PC-9 (cell line): ENCODE data around the gene CGB8. TPM values are rescaled to one million over a fixed set of nuclear protein-coding genes. Genes with fewer than 3 reads are reported as not detected.

Experiments used
- BruUV-seq: library from RNA; stranded (reverse); fragments of 400-500 nt; replicated peaks from 2 replicates; lab custom pipeline; 2021; lab: Mats Ljungman, UMichigan
- CTCF ChIA-PET: fragments of 300-600 bp; sonication (Branson Sonifier 250); formaldehyde crosslinking; loops from one replicate; lab custom pipeline; 2022; ENCODE audit warnings: antibody characterized with exemption; lab: Charles Lee
- POLR2A ChIA-PET: fragments of 300-600 bp; sonication (Branson Sonifier 250); formaldehyde crosslinking; loops from one replicate; lab custom pipeline; 2022; ENCODE audit warnings: antibody characterized with exemption; ENCODE audit not compliant: unreplicated experiment; lab: Charles Lee
- DNase-seq, 2 experiments: peaks; one replicate each; pipeline versions ENCODE4 v3.0.0 to v3.0.0-alpha.2; 2015 to 2022; ENCODE audit warnings: mixed read lengths in 1 of 2
- H2AFZ ChIP-seq: fragments of 200-600 bp; sonication (generic); 2 replicates; pipeline ENCODE4 v1.8.1; 2017; ENCODE audit warnings: antibody characterized with exemption
- H3F3A ChIP-seq: fragments of 200-600 bp; sonication (generic); 2 replicates; pipeline ENCODE4 v1.8.1; 2017; ENCODE audit warnings: antibody characterized with exemption, mild to moderate bottlenecking, low read depth; ENCODE audit not compliant: insufficient read depth
- H3K27ac ChIP-seq: fragments of 200-600 bp; sonication (generic); 2 replicates; pipeline ENCODE4 v1.6.1; 2016; ENCODE audit warnings: mixed run types
- H3K27me3 ChIP-seq: fragments of 200-600 bp; sonication (generic); 2 replicates; pipeline ENCODE4 v1.6.1; 2016; ENCODE audit warnings: low read depth, mixed run types; ENCODE audit not compliant: insufficient read depth
- H3K36me3 ChIP-seq: fragments of 200-600 bp; sonication (generic); 2 replicates; pipeline ENCODE4 v1.6.1; 2016; ENCODE audit warnings: low read depth, mixed run types
- H3K4me1 ChIP-seq: fragments of 200-600 bp; sonication (generic); replicated peaks from 2 replicates; pipeline ENCODE4 v1.6.1; 2016; ENCODE audit warnings: mixed run types; ENCODE audit not compliant: insufficient read depth
- H3K4me2 ChIP-seq: fragments of 200-600 bp; sonication (generic); 2 replicates; pipeline ENCODE4 v1.6.1; 2017; ENCODE audit warnings: mixed run types
- H3K4me3 ChIP-seq: fragments of 200-600 bp; sonication (generic); 2 replicates; pipeline ENCODE4 v1.6.1; 2016; ENCODE audit warnings: mixed run types
- H3K79me2 ChIP-seq: fragments of 200-600 bp; sonication (generic); 2 replicates; pipeline ENCODE4 v1.6.1; 2017; ENCODE audit warnings: low read depth, mixed run types
- H3K9me2 ChIP-seq: fragments of 200-600 bp; sonication (generic); 2 replicates; pipeline ENCODE4 v1.8.1; 2017; ENCODE audit warnings: mild to moderate bottlenecking; ENCODE audit not compliant: insufficient read depth
- H3K9me3 ChIP-seq: fragments of 200-600 bp; sonication (generic); 2 replicates; pipeline ENCODE4 v1.8.1; 2016; ENCODE audit warnings: low read depth; ENCODE audit not compliant: insufficient read depth
- H4K20me1 ChIP-seq: fragments of 200-600 bp; sonication (generic); 2 replicates; pipeline ENCODE4 v1.8.1; 2017; ENCODE audit not compliant: insufficient read depth
- CTCF ChIP-seq: fragments of 200-600 bp; sonication (generic); conservative IDR thresholded peaks from 2 replicates; pipeline ENCODE4 v1.6.1; 2017; ENCODE audit warnings: mixed run types, antibody characterized with exemption, mild to moderate bottlenecking, moderate library complexity
- EZH2 ChIP-seq: fragments of 200-600 bp; sonication (generic); IDR thresholded peaks from 2 replicates; pipeline ENCODE4 v1.8.0; 2017; ENCODE audit warnings: antibody characterized with exemption, low read depth
- intact Hi-C: fragments of 100-400 bp; cut with micrococcal nuclease; formaldehyde crosslinking; loops from one replicate; pipeline ENCODE4 v1.10.0; 2022; ENCODE audit not compliant: unreplicated experiment
- total RNA-seq: library from RNA; stranded (reverse); gene quantifications from 2 replicates; pipeline ENCODE4 v1.2.3, GENCODE V29; 2021

The CGB8 gene
- total RNA-seq, 1 experiment from 2014 or later, result 1.0 TPM

GRCh38 chr19:49017666-49018351, 31.1 kb downstream of the CGB8 start:
- CTCF ChIA-PET, result interaction anchor here (0.6 to 1.1 kb wide), 4 partner anchors 23 to 80 kb away, joined by 3 to 8 read pairs (median 4); partner anchors contain the start of genes GYS1 and RUVBL2
- H4K20me1 ChIP-seq, result no peaks in the 10 kb centered on the region
- TF ChIP-seq EZH2 (no peak), CTCF (peak; percentile 57; the same call in 1 of the 2 replicates)
- no peaks in the 10 kb centered on the region for H3K9me2 ChIP-seq
- no peak overlapping the region for H3K27ac ChIP-seq
- peaks cover 36% of the 10 kb centered on the region for H3F3A ChIP-seq
- peaks cover 9% of the 10 kb centered on the region; the same call in 1 of the 2 replicates for H3K4me1 ChIP-seq
- BruUV-seq, result no TSS peak
- 0 out of 2 replicates have a peak overlapping the region, but pooled peaks have one; percentile 17 for H2AFZ ChIP-seq
- peak overlapping the region; percentile 81 for H3K4me2 ChIP-seq
- intact Hi-C loops, result loop anchor here (5.0 kb wide), 1 partner anchor 39 kb away; the partner anchor contains the start of gene CGB7
- H3K36me3 ChIP-seq, result peaks cover 7% of the 10 kb centered on the region; the same call in 1 of the 2 replicates
- peak overlapping the region; percentile 48; the same call in 1 of the 2 replicates for H3K4me3 ChIP-seq
- no peaks in the 10 kb centered on the region for H3K79me2 ChIP-seq
- no peaks in the 10 kb centered on the region for H3K9me3 ChIP-seq
- DNase-seq, result peak in 1 of 2 experiments; percentile 55
- H3K27me3 ChIP-seq, result no peaks in the 10 kb centered on the region
- POLR2A ChIA-PET, result interaction anchor here (0.6 to 0.7 kb wide), 2 partner anchors 24 to 56 kb away, joined by 4 to 10 read pairs; partner anchors contain the start of gene RUVBL2

GRCh38 chr19:49017041-49017665, 31.8 kb downstream of the CGB8 start, which contains the start of gene LHB:
Gene LHB, minus strand, starts transcription at chr19:49017091. Its CDS starts 10 bp downstream, at chr19:49017081.
- ChIA-PET CTCF (interaction anchor here (0.6 to 1.1 kb wide), 3 partner anchors 24 to 81 kb away, joined by 3 to 8 read pairs (median 4); partner anchors contain the start of genes GYS1 and RUVBL2), POLR2A (interaction anchor here (0.6 kb wide), 1 partner anchor 55 kb away, joined by 4 read pairs; no protein-coding TSS in a partner anchor)
- BruUV-seq, result no TSS peak
- Histone ChIP-seq H3K4me2 (peak within 1 kb of the TSS; percentile 81), H3K27ac (no peak within 1 kb of the TSS), H3K36me3 (peaks cover 7% of the 10 kb centered on the region; the same call in 1 of the 2 replicates), H3K79me2 (no peaks in the 10 kb centered on the region), H3K27me3 (no peaks in the 10 kb centered on the region), H3K4me1 (peaks cover 9% of the 10 kb centered on the region; the same call in 1 of the 2 replicates), H4K20me1 (no peaks in the 10 kb centered on the region), H3K9me3 (no peaks in the 10 kb centered on the region), H2AFZ (0 out of 2 replicates have a peak within 1 kb of the TSS, but pooled peaks have one; percentile 17), H3K9me2 (no peaks in the 10 kb centered on the region), H3F3A (peaks cover 39% of the 10 kb centered on the region), H3K4me3 (peak within 1 kb of the TSS; percentile 48; the same call in 1 of the 2 replicates)
- intact Hi-C loops, result loop anchor here (5.0 kb wide), 1 partner anchor 40 kb away; the partner anchor contains the start of gene CGB7
- DNase-seq, result peak in 1 of 2 experiments; percentile 10
- TF ChIP-seq EZH2 (no peak), CTCF (no peak)
